Measurements from ENCODE around the gene MFNG. TPM values are rescaled to one million over a fixed set of nuclear protein-coding genes. Genes with fewer than 3 reads are reported as not detected.
A peak's percentile ranks its signal among the peaks of the same experiment; 100 is the strongest.

The MFNG gene
- total and polyA plus RNA-seq, 2 donors (not counting 1 experiment from before 2014, with no cell fraction given), result 95.9 to 125 TPM

- H3K27me3 Mint-ChIP-seq, result peaks cover 56% of the 10 kb centered on the region
- Histone ChIP-seq H4K20me1 (ENCODE audit: control insufficient read depth, insufficient read depth, low read length, poor library complexity, severe bottlenecking) (no peaks in the 10 kb centered on the region), H3K27ac (ENCODE audit: low read length in 2 of 2) (no peak overlapping the region), H2AFZ (ENCODE audit: insufficient read depth, low read depth, low read length, poor library complexity, severe bottlenecking) (no peak overlapping the region), H3K4me1 (ENCODE audit: control insufficient read depth in 2 of 2, insufficient read depth in 2 of 2, low read length in 2 of 2) (peaks cover 5 to 10% of the 10 kb centered on the region in 2 donors), H3K36me3 (replicated peaks in 1 of 2; ENCODE audit: control extremely low read depth in 1 of 2, control insufficient read depth in 1 of 2, extremely low read depth in 1 of 2, insufficient read depth in 2 of 2, low read length in 1 of 2) (no peaks in the 10 kb centered on the region), H3K4me2 (replicated peaks; ENCODE audit: low read depth, low read length, poor library complexity, severe bottlenecking) (no peak overlapping the region), H3K4me3 (ENCODE audit: control extremely low read depth in 1 of 5, extremely low read depth in 1 of 5, insufficient read depth in 1 of 5, low read depth in 2 of 5, low read length in 4 of 5) (no peak overlapping the region), H3K79me2 (ENCODE audit: control insufficient read depth, insufficient read depth, low read length) (no peaks in the 10 kb centered on the region), H3K9me3 (ENCODE audit: control extremely low read depth in 1 of 3, control insufficient read depth in 2 of 3, insufficient read depth in 1 of 3, low read length in 2 of 3) (peaks cover 0 to 4% (median 0%) of the 10 kb centered on the region in 3 donors), H3K27me3 (replicated peaks in 1 of 4; ENCODE audit: control extremely low read depth in 1 of 4, control insufficient read depth in 3 of 4, insufficient read depth in 4 of 4, low read length in 3 of 4) (peaks cover 0 to 52% (median 13%) of the 10 kb centered on the region in 4 experiments), H3K9ac (ENCODE audit: low read length) (no peak overlapping the region)
- 79% methylated on average over 8 of the region's 10 CpGs for WGBS (ENCODE audit: insufficient coverage)
- no peaks in the 10 kb centered on the region for H3K9me3 Mint-ChIP-seq (ENCODE audit: insufficient read depth)
- peaks cover 6% of the 10 kb centered on the region for H3K4me1 Mint-ChIP-seq
- ATAC-seq (ENCODE audit: low read depth) (no peak), DNase-seq (no peak)
- POLR2A ChIA-PET, result no interaction called here
- intact Hi-C loops (cut with micrococcal nuclease), result no loop called here
- peak overlapping the region; percentile 65 for H3K4me3 Mint-ChIP-seq
- CTCF ChIA-PET, result interaction anchor here (1.4 kb wide), 1 partner anchor 205 kb away, joined by 3 read pairs; no protein-coding TSS in a partner anchor
- no peak overlapping the region for H3K27ac Mint-ChIP-seq
- TF ChIP-seq CTCF (IDR thresholded peaks at IDR 0.05) (no peak), EZH2 (IDR thresholded peaks at IDR 0.05; ENCODE audit: borderline replicate concordance, insufficient read depth, low read depth, low read length, poor library complexity, severe bottlenecking) (no peak)
These were observed 34.6 kb upstream of the MFNG start for GRCh38 chr22:37520776-37521191.

GRCh38 chr22:37519268-37520195 is 33.3 kb upstream of the MFNG start, which contains the start of gene CARD10:
Gene CARD10, minus strand, starts transcription at chr22:37519415. Its CDS starts 215 bp downstream, at chr22:37519200.
- Histone ChIP-seq H3K9ac (ENCODE audit: low read length) (peak within 1 kb of the TSS; percentile 53), H3K36me3 (replicated peaks in 1 of 2; ENCODE audit: control extremely low read depth in 1 of 2, control insufficient read depth in 1 of 2, extremely low read depth in 1 of 2, insufficient read depth in 2 of 2, low read length in 1 of 2) (no peaks in the 10 kb centered on the region), H4K20me1 (ENCODE audit: control insufficient read depth, insufficient read depth, low read length, poor library complexity, severe bottlenecking) (no peaks in the 10 kb centered on the region), H3K4me2 (replicated peaks; ENCODE audit: low read depth, low read length, poor library complexity, severe bottlenecking) (peak within 1 kb of the TSS; percentile 91), H3K27me3 (replicated peaks in 1 of 4; ENCODE audit: control extremely low read depth in 1 of 4, control insufficient read depth in 3 of 4, insufficient read depth in 4 of 4, low read length in 3 of 4) (peaks cover 0 to 49% (median 12%) of the 10 kb centered on the region in 4 experiments), H3K27ac (ENCODE audit: low read length in 2 of 2) (no peak within 1 kb of the TSS), H2AFZ (ENCODE audit: insufficient read depth, low read depth, low read length, poor library complexity, severe bottlenecking) (peak within 1 kb of the TSS; percentile 69), H3K4me3 (ENCODE audit: control extremely low read depth in 1 of 5, extremely low read depth in 1 of 5, insufficient read depth in 1 of 5, low read depth in 2 of 5, low read length in 4 of 5) (peak within 1 kb of the TSS in 3 of 5 experiments; percentile 41 to 49 (median 44)), H3K9me3 (ENCODE audit: control extremely low read depth in 1 of 3, control insufficient read depth in 2 of 3, insufficient read depth in 1 of 3, low read length in 2 of 3) (peaks cover 0 to 5% (median 0%) of the 10 kb centered on the region in 3 donors), H3K79me2 (ENCODE audit: control insufficient read depth, insufficient read depth, low read length) (no peaks in the 10 kb centered on the region), H3K4me1 (ENCODE audit: control insufficient read depth in 2 of 2, insufficient read depth in 2 of 2, low read length in 2 of 2) (peaks cover 5 to 10% of the 10 kb centered on the region in 2 donors)
- ATAC-seq (ENCODE audit: low read depth), result peak; percentile 36
- ChIA-PET POLR2A (no interaction called here), CTCF (no interaction called here)
- H3K4me1 Mint-ChIP-seq, result peaks cover 6% of the 10 kb centered on the region
- 8% methylated on average over 99 of the region's 99 CpGs for WGBS (ENCODE audit: insufficient coverage)
- TF ChIP-seq EZH2 (IDR thresholded peaks at IDR 0.05; ENCODE audit: borderline replicate concordance, insufficient read depth, low read depth, low read length, poor library complexity, severe bottlenecking) (no peak), CTCF (IDR thresholded peaks at IDR 0.05) (no peak)
- intact Hi-C loops (cut with micrococcal nuclease), result no loop called here
- no peaks in the 10 kb centered on the region for H3K9me3 Mint-ChIP-seq (ENCODE audit: insufficient read depth)
- peaks cover 55% of the 10 kb centered on the region for H3K27me3 Mint-ChIP-seq
- no peak within 1 kb of the TSS for H3K27ac Mint-ChIP-seq
- peak; percentile 43 for DNase-seq
- H3K4me3 Mint-ChIP-seq, result peak within 1 kb of the TSS; percentile 74

Data from B cell (primary cell).